Measurements from ENCODE around the gene RGS11.

- TF ChIP-seq ZNF565 (CRISPR knock-in tag; conservative IDR thresholded peaks at IDR 0.05; ENCODE audit: low read depth) (no peak), GLIS3 (CRISPR knock-in tag; IDR thresholded peaks at IDR 0.05) (no peak), PATZ1 (CRISPR knock-in tag; IDR thresholded peaks at IDR 0.05; ENCODE audit: borderline replicate concordance) (no peak), ZNF8 (CRISPR knock-in tag; IDR thresholded peaks at IDR 0.05) (no peak), ZC3H10 (CRISPR knock-in tag; IDR thresholded peaks at IDR 0.05) (no peak), ESRRG (CRISPR knock-in tag; IDR thresholded peaks at IDR 0.05) (no peak), RARB (CRISPR knock-in tag; IDR thresholded peaks at IDR 0.05) (no peak), CSDC2 (CRISPR knock-in tag; IDR thresholded peaks at IDR 0.05) (no peak)
- TF ChIP-seq, protein P1, sequence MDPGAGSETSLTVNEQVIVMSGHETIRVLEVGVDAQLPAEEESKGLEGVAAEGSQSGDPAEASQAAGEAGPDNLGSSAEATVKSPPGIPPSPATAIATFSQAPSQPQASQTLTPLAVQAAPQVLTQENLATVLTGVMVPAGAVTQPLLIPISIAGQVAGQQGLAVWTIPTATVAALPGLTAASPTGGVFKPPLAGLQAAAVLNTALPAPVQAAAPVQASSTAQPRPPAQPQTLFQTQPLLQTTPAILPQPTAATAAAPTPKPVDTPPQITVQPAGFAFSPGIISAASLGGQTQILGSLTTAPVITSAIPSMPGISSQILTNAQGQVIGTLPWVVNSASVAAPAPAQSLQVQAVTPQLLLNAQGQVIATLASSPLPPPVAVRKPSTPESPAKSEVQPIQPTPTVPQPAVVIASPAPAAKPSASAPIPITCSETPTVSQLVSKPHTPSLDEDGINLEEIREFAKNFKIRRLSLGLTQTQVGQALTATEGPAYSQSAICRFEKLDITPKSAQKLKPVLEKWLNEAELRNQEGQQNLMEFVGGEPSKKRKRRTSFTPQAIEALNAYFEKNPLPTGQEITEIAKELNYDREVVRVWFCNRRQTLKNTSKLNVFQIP (CRISPR knock-in tag; IDR thresholded peaks at IDR 0.05; ENCODE audit: borderline replicate concordance, low read depth): no peak
Measured at GRCh38 chr16:272633-273546, 2.9 kb downstream of the RGS11 start.
